Stimulated activated CD4-positive, alpha-beta T cell treated with anti-CD3 and anti-CD28 coated beads, Interleukin-4, amount 100 ng/mL, for 48 hours (primary cell): ENCODE results near the gene EDARADD.
"Not testable (repeated sequence)": the region's sequence is repeated elsewhere in the genome, so short reads cannot be mapped to it uniquely, and the experiment has no call there.

Source experiments
- DNase-seq, 2 donors: peaks; one replicate each; pipeline ENCODE4 v3.0.0-alpha.2; 2020; ENCODE audit warnings: low read depth in 2 of 2

The EDARADD gene

GRCh38 chr1:236438614-236439013, 44.5 kb downstream of the EDARADD start:
- DNase-seq: no peak

GRCh38 chr1:236440373-236440772, 46.3 kb downstream of the EDARADD start:
- no peak for DNase-seq

- no peak for DNase-seq
These were observed 56.7 kb downstream of the EDARADD start for GRCh38 chr1:236450779-236451178.

- DNase-seq: peak; percentile 15 to 29
These were observed 57.8 kb downstream of the EDARADD start for GRCh38 chr1:236451796-236452373.

- no peak for DNase-seq
These were observed 61.2 kb downstream of the EDARADD start for GRCh38 chr1:236455243-236455642.

GRCh38 chr1:236457775-236458174, 63.7 kb downstream of the EDARADD start:
- no peak for DNase-seq

GRCh38 chr1:236458996-236459395, 64.9 kb downstream of the EDARADD start:
- no peak for DNase-seq

GRCh38 chr1:236460103-236460502, 66.0 kb downstream of the EDARADD start:
- no peak for DNase-seq

GRCh38 chr1:236464197-236464596, 70.1 kb downstream of the EDARADD start:
- DNase-seq: not testable (repeated sequence)

GRCh38 chr1:236465231-236465958, 71.3 kb downstream of the EDARADD start:
- no peak for DNase-seq

GRCh38 chr1:236465959-236466303, 71.8 kb downstream of the EDARADD start:
- no peak for DNase-seq

- DNase-seq: no peak
These were observed 73.2 kb downstream of the EDARADD start for GRCh38 chr1:236467327-236467641.

GRCh38 chr1:236468625-236469024, 74.5 kb downstream of the EDARADD start:
- no peak for DNase-seq

GRCh38 chr1:236469466-236469865, 75.4 kb downstream of the EDARADD start:
- no peak for DNase-seq

GRCh38 chr1:236471096-236471495, 77.0 kb downstream of the EDARADD start:
- DNase-seq: no peak

- no peak for DNase-seq
These were observed 77.6 kb downstream of the EDARADD start for GRCh38 chr1:236471653-236472052.

- DNase-seq: no peak
These were observed 79.0 kb downstream of the EDARADD start for GRCh38 chr1:236472850-236473788.

GRCh38 chr1:236476019-236476418, 81.9 kb downstream of the EDARADD start:
- no peak for DNase-seq

GRCh38 chr1:236480758-236481436, 86.8 kb downstream of the EDARADD start:
- DNase-seq: no peak

- no peak for DNase-seq
These were observed 90.4 kb downstream of the EDARADD start for GRCh38 chr1:236484310-236484971.

- DNase-seq: no peak
These were observed 92.4 kb downstream of the EDARADD start for GRCh38 chr1:236486356-236487002.
